ENCODE measurements around the gene SLC17A9. TPM values are rescaled to one million over a fixed set of nuclear protein-coding genes. Genes with fewer than 3 reads are reported as not detected.

The SLC17A9 gene
- total RNA-seq, 1 donor from 2014 or later: 5.3 TPM

DNA sequence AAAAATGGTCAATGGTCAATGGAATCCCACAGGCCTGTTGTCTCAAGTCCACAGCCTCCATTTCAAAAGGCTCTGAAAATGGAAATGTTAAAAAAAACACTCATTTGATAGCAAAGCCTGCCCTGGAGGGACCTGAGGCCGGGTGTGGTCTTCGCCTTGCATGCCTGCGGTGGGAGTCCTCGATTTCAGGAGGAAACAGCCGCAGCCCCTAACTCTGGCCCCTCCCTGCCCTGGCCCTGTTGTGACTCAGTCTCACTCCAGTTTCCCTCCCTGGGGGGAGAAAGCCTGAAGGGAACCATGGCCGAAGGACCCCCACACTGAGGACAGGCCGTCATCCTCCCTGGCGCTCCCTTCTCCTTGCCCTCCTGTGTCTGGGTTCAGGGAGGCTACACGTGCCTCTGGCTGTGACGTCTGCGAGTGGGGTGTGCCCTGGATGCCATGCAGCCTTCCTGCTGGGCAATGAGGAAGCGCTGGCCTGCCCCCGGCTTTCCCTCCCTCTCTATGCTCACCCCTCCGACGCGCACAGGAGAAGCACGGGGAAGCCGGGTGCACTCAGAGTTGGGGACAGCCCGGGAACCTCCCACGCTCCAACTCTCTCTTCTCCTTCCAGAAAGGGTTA lies 45.0 kb downstream of the SLC17A9 start:
- no peak overlapping the region for H3K27ac Mint-ChIP-seq
- DNase-seq (ENCODE audit: low spot score in 2 of 2, unreplicated experiment in 2 of 2): no peak
- H3K4me1 Mint-ChIP-seq: no peaks in the 10 kb centered on the region
- H3K36me3 Mint-ChIP-seq: no peaks in the 10 kb centered on the region
- TF ChIP-seq, protein P1, sequence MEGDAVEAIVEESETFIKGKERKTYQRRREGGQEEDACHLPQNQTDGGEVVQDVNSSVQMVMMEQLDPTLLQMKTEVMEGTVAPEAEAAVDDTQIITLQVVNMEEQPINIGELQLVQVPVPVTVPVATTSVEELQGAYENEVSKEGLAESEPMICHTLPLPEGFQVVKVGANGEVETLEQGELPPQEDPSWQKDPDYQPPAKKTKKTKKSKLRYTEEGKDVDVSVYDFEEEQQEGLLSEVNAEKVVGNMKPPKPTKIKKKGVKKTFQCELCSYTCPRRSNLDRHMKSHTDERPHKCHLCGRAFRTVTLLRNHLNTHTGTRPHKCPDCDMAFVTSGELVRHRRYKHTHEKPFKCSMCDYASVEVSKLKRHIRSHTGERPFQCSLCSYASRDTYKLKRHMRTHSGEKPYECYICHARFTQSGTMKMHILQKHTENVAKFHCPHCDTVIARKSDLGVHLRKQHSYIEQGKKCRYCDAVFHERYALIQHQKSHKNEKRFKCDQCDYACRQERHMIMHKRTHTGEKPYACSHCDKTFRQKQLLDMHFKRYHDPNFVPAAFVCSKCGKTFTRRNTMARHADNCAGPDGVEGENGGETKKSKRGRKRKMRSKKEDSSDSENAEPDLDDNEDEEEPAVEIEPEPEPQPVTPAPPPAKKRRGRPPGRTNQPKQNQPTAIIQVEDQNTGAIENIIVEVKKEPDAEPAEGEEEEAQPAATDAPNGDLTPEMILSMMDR (IDR thresholded peaks at IDR 0.05; ENCODE audit: unreplicated experiment): no peak
- peaks cover 91% of the 10 kb centered on the region for H3K27me3 Mint-ChIP-seq (ENCODE audit: low read depth)
- H3K4me3 Mint-ChIP-seq: no peak overlapping the region
- H3K9me3 Mint-ChIP-seq: no peaks in the 10 kb centered on the region

DNA sequence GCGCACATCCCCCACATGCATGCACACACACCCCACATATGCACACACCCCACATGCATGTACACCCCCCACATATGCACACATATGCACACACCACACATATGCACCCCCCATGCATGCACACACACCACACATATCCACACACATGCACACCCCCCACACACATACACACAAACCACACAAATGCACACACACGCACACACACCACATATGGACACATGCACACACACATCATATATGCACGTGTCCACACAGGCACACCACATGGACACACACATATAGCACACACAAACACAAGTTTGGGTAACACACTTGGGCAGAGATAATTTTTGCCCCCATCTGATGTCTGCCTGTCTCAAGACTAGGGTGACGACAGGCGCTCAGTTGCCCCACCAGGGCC lies 45.9 kb downstream of the SLC17A9 start:
- Mint-ChIP-seq H3K36me3 (no peaks in the 10 kb centered on the region), H3K27ac (no peak overlapping the region), H3K9me3 (no peaks in the 10 kb centered on the region), H3K4me1 (no peaks in the 10 kb centered on the region), H3K4me3 (no peak overlapping the region), H3K27me3 (ENCODE audit: low read depth) (peaks cover 94% of the 10 kb centered on the region)
- TF ChIP-seq, protein P1 (IDR thresholded peaks at IDR 0.05; ENCODE audit: unreplicated experiment): no peak
- no peak for DNase-seq (ENCODE audit: low spot score in 2 of 2, unreplicated experiment in 2 of 2)

DNA sequence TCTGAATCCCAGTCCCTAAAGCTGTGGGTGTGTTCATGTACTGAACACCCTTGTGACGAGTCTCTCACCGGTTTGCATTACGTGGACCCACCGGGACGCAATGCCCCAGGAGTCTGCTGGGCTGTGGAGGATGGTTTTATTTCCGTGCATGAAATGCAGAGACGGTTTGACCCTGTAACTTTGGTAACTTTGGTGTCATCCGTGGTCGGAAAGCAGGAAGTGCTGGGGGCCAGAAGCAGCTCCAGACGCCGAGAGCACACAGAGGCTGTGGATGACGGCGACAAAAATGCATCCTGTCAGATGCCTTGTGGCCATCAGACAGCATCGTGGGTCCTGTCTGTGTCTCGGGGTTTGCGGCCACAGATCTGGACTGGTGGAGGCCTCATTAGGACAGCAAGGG lies 47.1 kb downstream of the SLC17A9 start:
- Mint-ChIP-seq H3K27ac (no peak overlapping the region), H3K36me3 (no peaks in the 10 kb centered on the region), H3K9me3 (no peaks in the 10 kb centered on the region), H3K27me3 (ENCODE audit: low read depth) (peaks cover 99% of the 10 kb centered on the region), H3K4me3 (no peak overlapping the region), H3K4me1 (no peaks in the 10 kb centered on the region)
- TF ChIP-seq, protein P1 (IDR thresholded peaks at IDR 0.05; ENCODE audit: unreplicated experiment): no peak
- DNase-seq (ENCODE audit: low spot score in 2 of 2, unreplicated experiment in 2 of 2): no peak

DNA sequence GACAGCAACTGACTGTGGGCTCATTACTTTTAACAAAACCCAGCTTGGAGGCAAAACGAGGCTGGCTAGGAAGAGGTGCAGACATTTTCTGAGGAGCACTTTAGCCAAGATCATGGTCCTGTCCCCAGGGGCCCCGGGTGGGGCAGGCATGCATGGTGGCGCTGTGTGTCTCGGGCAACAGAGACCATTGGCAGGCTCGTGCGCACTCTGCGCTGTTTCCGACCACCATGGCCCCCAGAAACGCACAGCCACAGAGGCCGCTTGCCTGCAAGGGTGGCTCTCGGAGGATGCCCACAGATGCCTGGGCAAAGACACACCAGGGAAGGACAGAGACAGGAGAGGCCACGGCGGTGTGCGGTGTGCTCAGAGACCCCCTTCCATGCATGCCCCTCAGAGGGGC lies 47.5 kb downstream of the SLC17A9 start:
- no peaks in the 10 kb centered on the region for H3K36me3 Mint-ChIP-seq
- H3K4me1 Mint-ChIP-seq: no peaks in the 10 kb centered on the region
- TF ChIP-seq, protein P1 (IDR thresholded peaks at IDR 0.05; ENCODE audit: unreplicated experiment): no peak
- peaks cover 98% of the 10 kb centered on the region for H3K27me3 Mint-ChIP-seq (ENCODE audit: low read depth)
- H3K27ac Mint-ChIP-seq: no peak overlapping the region
- H3K4me3 Mint-ChIP-seq: no peak overlapping the region
- DNase-seq (ENCODE audit: low spot score in 2 of 2, unreplicated experiment in 2 of 2): no peak
- H3K9me3 Mint-ChIP-seq: no peaks in the 10 kb centered on the region

DNA sequence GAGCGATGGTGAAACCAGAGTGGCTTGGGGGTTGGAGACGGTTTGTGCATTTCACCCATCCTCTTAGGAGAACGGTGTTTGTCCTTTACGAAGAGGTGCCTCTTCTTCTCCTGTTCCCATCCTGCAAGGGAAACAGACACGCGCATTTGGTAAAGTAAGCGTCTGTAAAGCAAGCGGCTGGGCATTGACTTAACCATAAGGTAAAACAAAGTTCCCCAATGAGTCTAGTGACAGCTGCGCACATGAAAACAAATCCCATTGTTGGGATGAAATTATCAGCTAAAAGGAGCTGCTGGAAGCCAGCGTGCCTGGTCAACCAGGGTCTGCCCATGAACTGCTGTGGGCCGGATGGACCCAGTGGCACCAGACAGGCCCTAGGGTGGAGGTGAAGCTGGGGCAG lies 48.4 kb downstream of the SLC17A9 start:
- Mint-ChIP-seq H3K4me1 (no peaks in the 10 kb centered on the region), H3K27me3 (ENCODE audit: low read depth) (peaks cover 98% of the 10 kb centered on the region), H3K27ac (no peak overlapping the region), H3K36me3 (no peaks in the 10 kb centered on the region), H3K9me3 (no peaks in the 10 kb centered on the region), H3K4me3 (no peak overlapping the region)
- no peak for DNase-seq (ENCODE audit: low spot score in 2 of 2, unreplicated experiment in 2 of 2)
- TF ChIP-seq, protein P1 (IDR thresholded peaks at IDR 0.05; ENCODE audit: unreplicated experiment): no peak

DNA sequence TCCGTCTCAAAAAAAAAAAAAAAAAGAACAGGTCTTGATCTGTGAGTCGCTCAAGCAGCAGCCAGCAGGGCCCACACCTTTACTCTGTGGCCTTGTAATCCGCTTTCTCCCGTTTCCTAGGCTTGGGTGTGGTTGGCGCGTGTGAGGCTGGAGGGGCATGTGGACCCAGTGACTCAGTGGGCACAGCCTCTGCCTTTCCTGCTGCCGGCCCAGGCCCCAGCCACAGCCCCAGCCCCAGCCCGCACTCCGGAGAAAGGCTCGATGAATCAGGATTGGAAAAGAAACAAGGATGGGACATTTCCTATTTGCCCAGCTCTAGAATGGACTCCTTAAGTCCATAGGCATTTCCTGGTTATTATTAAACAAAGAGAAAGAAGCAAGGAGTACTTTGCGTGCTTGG lies 50.0 kb downstream of the SLC17A9 start:
- H3K4me1 Mint-ChIP-seq: no peaks in the 10 kb centered on the region
- no peak overlapping the region for H3K4me3 Mint-ChIP-seq
- no peaks in the 10 kb centered on the region for H3K9me3 Mint-ChIP-seq
- TF ChIP-seq, protein P1 (IDR thresholded peaks at IDR 0.05; ENCODE audit: unreplicated experiment): no peak
- no peak for DNase-seq (ENCODE audit: low spot score in 2 of 2, unreplicated experiment in 2 of 2)
- H3K36me3 Mint-ChIP-seq: no peaks in the 10 kb centered on the region
- H3K27ac Mint-ChIP-seq: no peak overlapping the region
- H3K27me3 Mint-ChIP-seq (ENCODE audit: low read depth): peaks cover 94% of the 10 kb centered on the region
